Neural cell (in vitro differentiated cells): ENCODE results near the gene ERCC2. TPM values are rescaled to one million over a fixed set of nuclear protein-coding genes. Genes with fewer than 3 reads are reported as not detected.

Experiments used
- H2AFZ ChIP-seq: fragments of 200-600, 300-800 bp; sonication (generic), shearing (Covaris generic); 2 replicates; pipeline ENCODE4 v1.6.0; 2014; ENCODE audit warnings: low read depth, mild to moderate bottlenecking, antibody characterized with exemption, low read length, moderate library complexity
- H3F3A ChIP-seq: fragments of 200-600 bp; shearing (Covaris generic); 2 replicates; pipeline ENCODE4 v1.6.1; 2016; ENCODE audit warnings: mild to moderate bottlenecking, moderate library complexity, mixed read lengths, antibody characterized with exemption, low read length; ENCODE audit not compliant: insufficient read depth, poor library complexity, severe bottlenecking
- H3K27ac ChIP-seq: fragments of 200-600, 300-800 bp; sonication (generic), shearing (Covaris generic); 2 replicates; pipeline ENCODE4 v1.5.1; 2014; ENCODE audit warnings: mild to moderate bottlenecking, low read length, moderate library complexity
- H3K27me3 ChIP-seq: fragments of 300-800, 200-600 bp; sonication (generic), shearing (Covaris generic); 2 replicates; pipeline ENCODE4 v1.6.0; 2014; ENCODE audit warnings: mild to moderate bottlenecking, low read depth, low read length, moderate library complexity; ENCODE audit not compliant: insufficient read depth
- H3K36me3 ChIP-seq: fragments of 300-800, 200-600 bp; sonication (generic), shearing (Covaris generic); 2 replicates; pipeline ENCODE4 v1.5.1; 2014; ENCODE audit warnings: mild to moderate bottlenecking, antibody characterized with exemption, low read length, moderate library complexity; ENCODE audit not compliant: insufficient read depth
- H3K4me2 ChIP-seq: fragments of 300-800, 200-600 bp; sonication (generic), shearing (Covaris generic); 2 replicates; pipeline ENCODE4 v1.6.0; 2014; ENCODE audit warnings: mild to moderate bottlenecking, low read length
- H3K4me3 ChIP-seq: fragments of 300-800, 200-600 bp; sonication (generic), shearing (Covaris generic); 2 replicates; pipeline ENCODE4 v1.5.1; 2014; ENCODE audit warnings: mild to moderate bottlenecking, low read length, moderate library complexity
- H3K79me2 ChIP-seq: fragments of 200-600 bp; shearing (Covaris generic); replicated peaks from 2 replicates; pipeline ENCODE4 v1.6.0; 2014; ENCODE audit warnings: mild to moderate bottlenecking, low read length, moderate library complexity; ENCODE audit not compliant: insufficient read depth
- H3K9ac ChIP-seq: fragments of 300-800, 200-600 bp; sonication (generic), shearing (Covaris generic); 2 replicates; pipeline ENCODE4 v1.6.1; 2016; ENCODE audit warnings: mild to moderate bottlenecking, low read length, mixed read lengths
- H3K9me2 ChIP-seq: fragments of 200-600 bp; shearing (Covaris generic); 2 replicates; pipeline ENCODE4 v1.6.1; 2016; ENCODE audit warnings: mild to moderate bottlenecking, low read length, mixed read lengths; ENCODE audit not compliant: insufficient read depth
- H3K9me3 ChIP-seq: fragments of 200-600, 300-800 bp; sonication (generic), shearing (Covaris generic); 2 replicates; pipeline ENCODE4 v1.6.1; 2016; ENCODE audit warnings: mild to moderate bottlenecking, mixed run types, low read length, moderate library complexity, mixed read lengths
- H4K20me1 ChIP-seq: fragments of 200-600 bp; shearing (Covaris generic); 2 replicates; pipeline ENCODE4 v1.6.1; 2016; ENCODE audit warnings: mild to moderate bottlenecking, mixed run types; ENCODE audit not compliant: insufficient read depth
- CTCF ChIP-seq: fragments of 450-650 bp; IDR thresholded peaks from 2 replicates; pipeline ENCODE4 v1.5.1; 2014; ENCODE audit warnings: antibody characterized with exemption, mild to moderate bottlenecking, moderate library complexity; ENCODE audit not compliant: poor library complexity, severe bottlenecking
- EP300 ChIP-seq: fragments of 450-650 bp; conservative IDR thresholded peaks from 2 replicates; pipeline ENCODE4 v1.6.1; 2014; ENCODE audit warnings: antibody characterized with exemption, mild to moderate bottlenecking, moderate library complexity; ENCODE audit not compliant: poor library complexity, severe bottlenecking
- EZH2 ChIP-seq: fragments of 200-600, 300-800 bp; shearing (Covaris generic), sonication (generic); IDR thresholded peaks from 2 replicates; pipeline ENCODE4 v1.6.1; 2014; ENCODE audit warnings: antibody characterized with exemption, low read length, borderline replicate concordance, mild to moderate bottlenecking; ENCODE audit not compliant: insufficient read depth, poor library complexity, severe bottlenecking
- MXI1 ChIP-seq: fragments of 450-650 bp; conservative IDR thresholded peaks from 2 replicates; pipeline ENCODE4 v1.6.1; 2014; ENCODE audit warnings: antibody characterized with exemption, mild to moderate bottlenecking; ENCODE audit not compliant: poor library complexity, severe bottlenecking
- POLR2AphosphoS5 ChIP-seq: IDR thresholded peaks from 2 replicates; pipeline ENCODE4 v1.6.1; 2012
- RAD21 ChIP-seq: fragments of 450-650 bp; conservative IDR thresholded peaks from 2 replicates; pipeline ENCODE4 v1.6.1; 2014; ENCODE audit warnings: antibody characterized with exemption, mild to moderate bottlenecking, moderate library complexity
- REST ChIP-seq: IDR thresholded peaks from 2 replicates; pipeline ENCODE4 v1.6.1; 2012; ENCODE audit warnings: borderline replicate concordance
- SMC3 ChIP-seq: fragments of 450-650 bp; conservative IDR thresholded peaks from 2 replicates; pipeline ENCODE4 v1.6.1; 2014; ENCODE audit warnings: antibody characterized with exemption, mild to moderate bottlenecking, moderate library complexity; ENCODE audit not compliant: poor library complexity
- TAF1 ChIP-seq: IDR thresholded peaks from 2 replicates; pipeline ENCODE4 v1.6.1; 2012; ENCODE audit warnings: low read depth
- polyA plus RNA-seq: library from polyadenylated mRNA; depleted of rRNA; stranded (reverse); fragments of >200 nt; gene quantifications from 2 replicates; pipeline ENCODE4 v1.2.3, GENCODE V29; 2014

Gene ERCC2
- polyA plus RNA-seq, 1 donor from 2014 or later, result 28.8 TPM

- Histone ChIP-seq H3K27ac (peak overlapping the region; percentile 88), H4K20me1 (no peaks in the 10 kb centered on the region), H3K4me2 (peak overlapping the region; percentile 79), H3K9ac (peak overlapping the region; percentile 88), H3K27me3 (peaks cover 40% of the 10 kb centered on the region), H3K79me2 (no peaks in the 10 kb centered on the region), H3K36me3 (no peaks in the 10 kb centered on the region), H3K4me3 (peak overlapping the region; percentile 81), H3F3A (no peaks in the 10 kb centered on the region), H2AFZ (peak overlapping the region; percentile 63), H3K9me3 (no peaks in the 10 kb centered on the region), H3K9me2 (no peaks in the 10 kb centered on the region)
- TF ChIP-seq RAD21 (no peak), MXI1 (peak; percentile 33), EP300 (no peak), SMC3 (no peak), REST (no peak), TAF1 (no peak), EZH2 (no peak)
Observed at GRCh38 chr19:45405435-45406225, 35.3 kb upstream of the ERCC2 start.

GRCh38 chr19:45404557-45405434, 34.4 kb upstream of the ERCC2 start, which contains the start of gene PPP1R13L:
Gene PPP1R13L (minus strand): TSS chr19:45405069. CDS start chr19:45398318, 6,751 bp downstream.
- no peak within 1 kb of the TSS for H3K27ac ChIP-seq

More at GRCh38 chr19:45404557-45405434, 34.4 kb upstream of the ERCC2 start, which contains the start of gene PPP1R13L:
- Histone ChIP-seq H3K4me3 (peak within 1 kb of the TSS; percentile 81), H3K9me3 (no peaks in the 10 kb centered on the region), H3K79me2 (no peaks in the 10 kb centered on the region), H3F3A (no peaks in the 10 kb centered on the region), H3K27me3 (peaks cover 40% of the 10 kb centered on the region), H2AFZ (peak within 1 kb of the TSS; percentile 63), H3K9me2 (no peaks in the 10 kb centered on the region), H4K20me1 (no peaks in the 10 kb centered on the region), H3K4me2 (peak within 1 kb of the TSS; percentile 79), H3K9ac (peak within 1 kb of the TSS; percentile 88), H3K36me3 (no peaks in the 10 kb centered on the region)
- TF ChIP-seq POLR2AphosphoS5, result no peak
- TF ChIP-seq RAD21, result no peak
- TF ChIP-seq TAF1, result no peak
- no peak for TF ChIP-seq EP300
- no peak for TF ChIP-seq MXI1
- TF ChIP-seq SMC3, result no peak
- no peak for TF ChIP-seq CTCF
- no peak for TF ChIP-seq REST
- no peak for TF ChIP-seq EZH2
